H9 (cell line): ENCODE results near the gene MYO18B. TPM values are rescaled to one million over a fixed set of nuclear protein-coding genes. Genes with fewer than 3 reads are reported as not detected.

Source experiments
- DNase-seq: peaks from one replicate; pipeline ENCODE4 v3.0.0-alpha.2; 2017
- H2AFZ ChIP-seq: one replicate; pipeline ENCODE4 v1.6.1; 2013; ENCODE audit warnings: mild to moderate bottlenecking, low read length, control low read depth, moderate library complexity
- H2AK5ac ChIP-seq: 2 replicates; pipeline ENCODE4 v1.6.1; 2013; ENCODE audit warnings: low read length, control low read depth, mixed read lengths; ENCODE audit not compliant: insufficient read length
- H2BK120ac ChIP-seq: one replicate; pipeline ENCODE4 v1.6.1; 2013; ENCODE audit warnings: low read depth, mild to moderate bottlenecking, low read length, control low read depth, inconsistent platforms; ENCODE audit not compliant: poor library complexity, severe bottlenecking
- H2BK12ac ChIP-seq: 2 replicates; pipeline ENCODE4 v1.6.1; 2013; ENCODE audit warnings: low read length, control low read depth, mixed read lengths, low read depth; ENCODE audit not compliant: insufficient read length
- H2BK15ac ChIP-seq: 2 replicates; pipeline ENCODE4 v1.6.1; 2013; ENCODE audit warnings: low read depth, low read length, control low read depth
- H2BK20ac ChIP-seq: one replicate; pipeline ENCODE4 v1.6.1; 2013; ENCODE audit warnings: low read depth, mild to moderate bottlenecking, low read length, control low read depth, inconsistent platforms; ENCODE audit not compliant: poor library complexity, severe bottlenecking
- H2BK5ac ChIP-seq: 2 replicates; pipeline ENCODE4 v1.6.1; 2013; ENCODE audit warnings: low read length, control low read depth, mixed read lengths; ENCODE audit not compliant: insufficient read length
- H3K14ac ChIP-seq: 2 replicates; pipeline ENCODE4 v1.6.1; 2013; ENCODE audit warnings: low read length, control low read depth; ENCODE audit not compliant: insufficient read depth
- H3K18ac ChIP-seq: 2 replicates; pipeline ENCODE4 v1.6.1; 2013; ENCODE audit warnings: low read depth, mild to moderate bottlenecking, mixed read lengths, low read length, control low read depth; ENCODE audit not compliant: insufficient read length
- H3K23ac ChIP-seq: 2 replicates; pipeline ENCODE4 v1.6.1; 2013; ENCODE audit warnings: low read length, control low read depth, mixed read lengths, low read depth; ENCODE audit not compliant: insufficient read length
- H3K23me2 ChIP-seq: 2 replicates; pipeline ENCODE4 v1.6.1; 2013; ENCODE audit warnings: low read depth, mild to moderate bottlenecking, mixed read lengths, low read length, control low read depth; ENCODE audit not compliant: insufficient read length, poor library complexity, severe bottlenecking
- H3K27ac ChIP-seq: 2 replicates; pipeline ENCODE4 v1.5.1; 2013; ENCODE audit warnings: low read length, control low read depth, mixed read lengths, low read depth; ENCODE audit not compliant: insufficient read length
- H3K27me3 ChIP-seq: 2 replicates; pipeline ENCODE4 v1.6.1; 2013; ENCODE audit warnings: low read length, control low read depth, inconsistent platforms; ENCODE audit not compliant: insufficient read depth
- H3K4ac ChIP-seq: 2 replicates; pipeline ENCODE4 v1.6.1; 2013; ENCODE audit warnings: low read depth, mild to moderate bottlenecking, control low read depth, inconsistent platforms, low read length, moderate library complexity
- H3K4me1 ChIP-seq: 2 replicates; pipeline ENCODE4 v1.6.1; 2013; ENCODE audit warnings: low read length, control low read depth, inconsistent platforms; ENCODE audit not compliant: insufficient read depth
- H3K4me2 ChIP-seq: 2 replicates; pipeline ENCODE4 v1.6.1; 2013; ENCODE audit warnings: low read length, control low read depth, mixed read lengths; ENCODE audit not compliant: insufficient read length, insufficient read depth
- H3K56ac ChIP-seq: 2 replicates; pipeline ENCODE4 v1.6.1; 2013; ENCODE audit warnings: low read depth, mild to moderate bottlenecking, mixed read lengths, low read length, control low read depth; ENCODE audit not compliant: insufficient read length
- H3K79me1 ChIP-seq: 2 replicates; pipeline ENCODE4 v1.6.1; 2013; ENCODE audit warnings: low read depth, mild to moderate bottlenecking, moderate library complexity, low read length, control low read depth, inconsistent platforms; ENCODE audit not compliant: insufficient read depth, poor library complexity, severe bottlenecking
- H3K79me2 ChIP-seq: 2 replicates; pipeline ENCODE4 v1.6.1; 2013; ENCODE audit warnings: low read length, control low read depth, inconsistent platforms; ENCODE audit not compliant: insufficient read depth
- H3K9ac ChIP-seq: 2 replicates; pipeline ENCODE4 v1.6.1; 2013; ENCODE audit warnings: low read length, control low read depth, mixed read lengths; ENCODE audit not compliant: insufficient read length; ENCODE audit errors: extremely low read depth
- H3K9me3 ChIP-seq: one replicate; pipeline ENCODE4 v1.6.1; 2013; ENCODE audit warnings: low read depth, low read length, inconsistent platforms; ENCODE audit not compliant: control insufficient read depth
- H3T11ph ChIP-seq: one replicate; pipeline ENCODE4 v1.6.1; 2013; ENCODE audit warnings: mild to moderate bottlenecking, low read length, control low read depth, inconsistent platforms
- H4K20me1 ChIP-seq: one replicate; pipeline ENCODE4 v1.6.1; 2013; ENCODE audit not compliant: control insufficient read depth, insufficient read length, insufficient read depth
- H4K5ac ChIP-seq: 2 replicates; pipeline ENCODE4 v1.6.1; 2013; ENCODE audit warnings: low read depth, mild to moderate bottlenecking, mixed read lengths, low read length, control low read depth; ENCODE audit not compliant: insufficient read length
- H4K8ac ChIP-seq: replicated peaks from 2 replicates; pipeline ENCODE4 v1.6.1; 2013; ENCODE audit warnings: low read length, control low read depth, mixed read lengths, low read depth; ENCODE audit not compliant: insufficient read length
- H4K91ac ChIP-seq: 2 replicates; pipeline ENCODE4 v1.6.1; 2013; ENCODE audit warnings: low read depth, mild to moderate bottlenecking, moderate library complexity, mixed read lengths, low read length, control low read depth; ENCODE audit not compliant: insufficient read length
- H3K27ac Mint-ChIP-seq, 3 experiments: 2 replicates in 2 of 3; 3 replicates in 1 of 3; pipeline ENCODE4 v1.8.0; 2020 to 2021; ENCODE audit warnings: mixed read lengths in 3 of 3, mild to moderate bottlenecking in 1 of 3, moderate library complexity in 1 of 3
- H3K27me3 Mint-ChIP-seq: 2 replicates; pipeline ENCODE4 v1.8.0; 2021; ENCODE audit warnings: low read depth, mild to moderate bottlenecking, moderate library complexity, mixed read lengths
- H3K36me3 Mint-ChIP-seq, 3 experiments: 2 replicates in 2 of 3; 3 replicates in 1 of 3; pipeline ENCODE4 v1.8.0; 2020 to 2021; ENCODE audit warnings: low read depth in 3 of 3, mixed read lengths in 3 of 3; ENCODE audit not compliant: insufficient read depth in 1 of 3
- H3K4me1 Mint-ChIP-seq, 2 experiments: 2 replicates each; pipeline ENCODE4 v1.8.0; 2020; ENCODE audit warnings: mixed read lengths in 2 of 2
- H3K4me3 Mint-ChIP-seq, 2 experiments: 2 replicates in 1 of 2; 3 replicates in 1 of 2; pipeline ENCODE4 v1.8.0; 2020 to 2021; ENCODE audit warnings: mild to moderate bottlenecking in 2 of 2, mixed read lengths in 2 of 2, moderate library complexity in 1 of 2
- H3K9me3 Mint-ChIP-seq, 2 experiments: 2 replicates in 1 of 2; 3 replicates in 1 of 2; pipeline ENCODE4 v1.8.0; 2020; ENCODE audit warnings: mild to moderate bottlenecking in 2 of 2, mixed read lengths in 2 of 2, moderate library complexity in 1 of 2
- WGBS: extraction: QIAGEN DNeasy Blood & Tissue Kit; methylation state at CpG from one replicate; pipeline ENCODE4 v1.1.7; 2013; ENCODE audit warnings: missing lambda C conversion rate, low lambda C conversion rate, mixed read lengths; ENCODE audit not compliant: insufficient read length; ENCODE audit errors: extremely low coverage; 5-methylcytosine and 5-hydroxymethylcytosine counted together
- total RNA-seq: library from RNA; stranded (reverse); gene quantifications from 2 replicates; pipeline ENCODE4 v1.2.1, GENCODE V29; 2021
- TF ChIP-seq, protein P1 (sequence below): fragments of 200-600 bp; sonication (generic); conservative IDR thresholded peaks from 3 replicates; pipeline ENCODE4 v1.8.0; 2021; ENCODE audit warnings: antibody characterized with exemption, mild to moderate bottlenecking

MYO18B gene
- total RNA-seq, 1 experiment from 2014 or later, result 0.46 TPM

- Mint-ChIP-seq H3K9me3 (no peaks in the 10 kb centered on the region), H3K27me3 (no peaks in the 10 kb centered on the region), H3K36me3 (peaks cover 0 to 13% (median 5%) of the 10 kb centered on the region in 3 experiments; a peak in 6 of 7 replicates), H3K27ac (no peak overlapping the region), H3K4me1 (peaks cover 0 to 7% of the 10 kb centered on the region in 2 experiments; a peak in 1 of 4 replicates), H3K4me3 (no peak overlapping the region)
- Histone ChIP-seq H4K91ac (no peak overlapping the region), H2BK20ac (no peak overlapping the region), H3K4me1 (no peaks in the 10 kb centered on the region), H3K79me2 (no peaks in the 10 kb centered on the region), H4K8ac (no peak overlapping the region), H4K5ac (no peak overlapping the region), H3K27me3 (no peaks in the 10 kb centered on the region), H2AFZ (no peak overlapping the region), H3K56ac (no peak overlapping the region), H3K79me1 (no peaks in the 10 kb centered on the region), H3K23ac (no peak overlapping the region), H3K4me2 (no peak overlapping the region), H3T11ph (no peak overlapping the region), H2AK5ac (no peak overlapping the region), H3K18ac (no peak overlapping the region), H2BK15ac (no peak overlapping the region), H3K9me3 (no peaks in the 10 kb centered on the region), H3K23me2 (no peaks in the 10 kb centered on the region), H3K9ac (no peak overlapping the region), H4K20me1 (no peaks in the 10 kb centered on the region), H3K4ac (no peak overlapping the region), H2BK120ac (no peak overlapping the region), H2BK12ac (no peak overlapping the region), H2BK5ac (no peak overlapping the region), H3K14ac (no peak overlapping the region), H3K27ac (no peak overlapping the region)
- no CpG with 5 or more reads among the region's 7 CpGs for WGBS
- TF ChIP-seq, protein P1, sequence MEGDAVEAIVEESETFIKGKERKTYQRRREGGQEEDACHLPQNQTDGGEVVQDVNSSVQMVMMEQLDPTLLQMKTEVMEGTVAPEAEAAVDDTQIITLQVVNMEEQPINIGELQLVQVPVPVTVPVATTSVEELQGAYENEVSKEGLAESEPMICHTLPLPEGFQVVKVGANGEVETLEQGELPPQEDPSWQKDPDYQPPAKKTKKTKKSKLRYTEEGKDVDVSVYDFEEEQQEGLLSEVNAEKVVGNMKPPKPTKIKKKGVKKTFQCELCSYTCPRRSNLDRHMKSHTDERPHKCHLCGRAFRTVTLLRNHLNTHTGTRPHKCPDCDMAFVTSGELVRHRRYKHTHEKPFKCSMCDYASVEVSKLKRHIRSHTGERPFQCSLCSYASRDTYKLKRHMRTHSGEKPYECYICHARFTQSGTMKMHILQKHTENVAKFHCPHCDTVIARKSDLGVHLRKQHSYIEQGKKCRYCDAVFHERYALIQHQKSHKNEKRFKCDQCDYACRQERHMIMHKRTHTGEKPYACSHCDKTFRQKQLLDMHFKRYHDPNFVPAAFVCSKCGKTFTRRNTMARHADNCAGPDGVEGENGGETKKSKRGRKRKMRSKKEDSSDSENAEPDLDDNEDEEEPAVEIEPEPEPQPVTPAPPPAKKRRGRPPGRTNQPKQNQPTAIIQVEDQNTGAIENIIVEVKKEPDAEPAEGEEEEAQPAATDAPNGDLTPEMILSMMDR, result no peak
- DNase-seq, result no peak
Observed at GRCh38 chr22:25702571-25703167, 39.3 kb upstream of the MYO18B start.
